Astrocyte (in vitro differentiated cells and primary cell): Measurements from ENCODE around the gene OR51B2.
"Not testable (repeated sequence)": the region's sequence is repeated elsewhere in the genome, so short reads cannot be mapped to it uniquely, and the experiment has no call there.

Experiments used
- CTCF ChIP-seq: IDR thresholded peaks from 2 replicates; pipeline ENCODE4 v1.5.1; 2011; ENCODE audit warnings: low read depth, mild to moderate bottlenecking, inconsistent platforms, low read length, moderate library complexity; ENCODE audit not compliant: insufficient read depth
- EZH2 ChIP-seq: IDR thresholded peaks from 2 replicates; pipeline ENCODE4 v1.6.1; 2012; ENCODE audit warnings: mild to moderate bottlenecking, low read length, inconsistent platforms; ENCODE audit not compliant: insufficient read depth

- not testable (repeated sequence) for TF ChIP-seq CTCF, EZH2
Observed at GRCh38 chr11:5294342-5294995, 29.6 kb downstream of the OR51B2 start.
